Activated CD4-positive, alpha-beta T cell treated with anti-CD3 and anti-CD28 coated beads, Interleukin-2, amount 50 U/mL, for 1 hour (primary cell): ENCODE data around the gene BAZ2B.
"Not testable (repeated sequence)": the region's sequence is repeated elsewhere in the genome, so short reads cannot be mapped to it uniquely, and the experiment has no call there.

ENCODE experiments used
- DNase-seq: peaks from one replicate; pipeline ENCODE4 v3.0.0-alpha.2; 2020

BAZ2B gene

DNA sequence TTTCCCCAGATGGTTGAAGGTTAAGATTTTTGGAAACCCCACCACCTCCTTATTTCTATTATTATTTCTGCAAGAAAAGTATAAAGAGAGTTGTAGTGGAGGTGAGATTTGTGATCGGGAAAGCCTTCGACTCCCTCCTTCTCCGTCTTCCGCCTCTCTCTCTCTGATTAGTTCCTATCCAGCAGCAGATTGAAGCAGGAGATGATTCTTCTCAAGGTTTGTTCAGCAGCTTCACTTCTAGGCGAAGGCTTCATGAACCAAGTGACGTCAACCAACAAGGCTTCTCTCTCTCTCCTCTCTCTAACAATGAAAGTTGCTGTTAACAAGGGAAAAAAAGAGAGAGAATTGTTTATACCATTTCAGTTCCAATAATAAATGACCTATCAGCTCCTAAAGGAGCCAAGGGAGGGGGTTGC is at the start of gene BAZ2B:
Gene BAZ2B, minus strand, starts transcription at position 263 of the 416 bp plus-strand sequence. CDS start 137,829 bp downstream, outside the sequence.
- no peak for DNase-seq

GRCh38 chr2:159661286-159661685 is 44.9 kb upstream of the BAZ2B start:
- no peak for DNase-seq

DNA sequence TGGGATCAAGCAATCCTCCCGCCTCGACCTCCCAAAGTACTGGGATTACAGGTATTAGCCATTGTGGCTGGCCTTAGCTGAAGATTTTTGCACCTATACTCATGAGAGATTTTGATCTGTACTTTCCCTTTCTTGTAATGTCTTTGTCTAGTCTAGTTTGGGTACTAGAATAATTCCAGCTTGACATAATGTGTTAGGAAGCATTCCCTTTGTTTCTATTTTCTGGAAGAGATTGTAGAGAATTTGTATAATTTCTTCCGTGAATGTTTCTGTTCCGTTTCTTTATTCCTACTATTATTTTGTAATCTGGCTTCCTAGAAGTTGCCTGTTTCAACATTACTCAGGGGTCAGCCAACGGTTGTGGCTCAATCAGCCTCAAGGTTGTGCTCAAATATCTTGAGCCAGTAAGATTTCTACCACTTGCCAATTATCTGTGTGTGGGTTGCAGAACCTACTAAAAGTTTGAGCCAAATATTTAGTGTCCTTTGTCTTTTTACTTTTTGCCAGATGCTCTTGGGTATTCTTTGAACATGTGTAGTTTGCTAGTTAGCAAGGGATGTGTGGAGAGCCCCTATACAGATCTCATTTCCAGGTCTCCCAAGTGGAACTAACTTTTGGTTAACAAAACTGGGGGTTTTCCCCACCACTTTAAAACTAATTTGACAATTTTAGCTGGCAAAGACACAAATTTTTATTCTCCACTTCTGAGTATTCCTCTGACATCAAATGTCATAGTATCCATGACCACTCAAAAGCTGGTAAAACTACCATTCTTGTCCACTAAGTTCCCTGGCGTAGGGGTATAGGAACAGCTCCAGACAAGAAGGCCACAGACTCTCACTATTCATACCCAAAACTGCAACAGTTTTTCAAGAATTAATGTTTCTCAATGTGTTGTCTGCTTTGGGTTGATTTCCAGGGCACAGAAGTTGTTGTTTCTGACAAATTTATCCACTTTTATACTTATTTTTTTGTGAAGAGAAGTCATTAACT is 42.8 kb upstream of the BAZ2B start:
- DNase-seq = no peak

GRCh38 chr2:159653962-159654361 is 37.6 kb upstream of the BAZ2B start:
- no peak for DNase-seq

DNA sequence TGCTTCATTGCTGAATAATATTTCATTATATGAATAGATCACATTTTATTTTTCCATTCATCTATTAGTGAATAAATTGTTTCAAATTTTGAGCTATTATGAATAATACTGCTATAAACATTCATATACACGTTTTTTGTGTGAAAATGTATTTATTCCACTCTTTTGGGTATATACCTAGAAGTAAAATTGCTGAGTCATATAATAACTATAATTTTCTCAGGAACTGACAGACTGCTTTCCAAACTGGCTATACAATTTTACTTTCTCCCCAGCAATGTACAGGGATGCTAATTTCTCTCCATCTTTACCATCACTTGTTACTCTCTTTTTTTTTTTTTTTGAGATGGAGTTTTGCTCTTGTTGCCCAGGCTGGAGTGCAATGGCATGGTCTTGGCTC is 35.5 kb upstream of the BAZ2B start:
- no peak for DNase-seq

DNA sequence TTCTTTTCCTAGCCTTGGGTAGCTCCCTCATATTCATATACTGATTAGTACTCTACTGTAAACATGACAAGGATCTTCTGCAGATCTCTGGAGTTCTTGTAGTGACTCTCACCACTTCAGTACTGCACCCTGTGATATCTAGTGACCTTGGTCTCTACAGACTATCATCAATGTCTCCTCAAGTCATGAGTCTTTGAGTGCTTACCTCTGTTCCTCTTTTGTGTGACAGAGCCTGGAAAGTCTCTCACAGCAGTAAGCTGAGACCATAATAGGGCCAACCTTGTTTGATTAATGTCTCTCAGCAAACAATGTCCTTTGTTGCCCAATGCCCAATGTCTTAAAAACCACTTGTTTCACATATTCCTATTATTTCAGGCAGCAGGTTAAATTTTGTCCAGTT is 34.2 kb upstream of the BAZ2B start:
- no peak for DNase-seq

GRCh38 chr2:159648643-159649042 is 32.3 kb upstream of the BAZ2B start:
- DNase-seq = no peak

DNA sequence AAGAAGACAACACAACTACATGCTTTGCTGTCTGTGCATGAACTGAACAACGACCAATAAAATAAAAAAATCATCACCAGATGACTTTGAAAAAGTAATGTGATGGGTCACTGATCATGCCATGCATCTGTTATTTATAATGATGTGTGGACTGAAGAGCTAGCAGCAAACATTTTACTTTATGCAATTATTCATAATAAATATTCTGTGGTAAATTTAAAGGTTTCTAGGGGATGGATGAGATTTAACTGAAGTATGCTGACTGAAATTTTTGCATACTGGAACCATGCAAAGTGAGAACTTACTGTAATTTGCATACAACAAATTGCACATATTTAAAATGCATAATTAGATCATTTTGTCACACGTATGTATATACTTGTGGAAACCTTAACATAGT is 31.3 kb upstream of the BAZ2B start:
- DNase-seq = no peak

GRCh38 chr2:159640176-159640575 is 23.8 kb upstream of the BAZ2B start:
- DNase-seq = no peak

GRCh38 chr2:159639712-159640111 is 23.4 kb upstream of the BAZ2B start:
- no peak for DNase-seq

GRCh38 chr2:159639071-159639470 is 22.7 kb upstream of the BAZ2B start:
- no peak for DNase-seq

- DNase-seq = no peak
These were observed 21.7 kb upstream of the BAZ2B start for GRCh38 chr2:159637988-159638501.

DNA sequence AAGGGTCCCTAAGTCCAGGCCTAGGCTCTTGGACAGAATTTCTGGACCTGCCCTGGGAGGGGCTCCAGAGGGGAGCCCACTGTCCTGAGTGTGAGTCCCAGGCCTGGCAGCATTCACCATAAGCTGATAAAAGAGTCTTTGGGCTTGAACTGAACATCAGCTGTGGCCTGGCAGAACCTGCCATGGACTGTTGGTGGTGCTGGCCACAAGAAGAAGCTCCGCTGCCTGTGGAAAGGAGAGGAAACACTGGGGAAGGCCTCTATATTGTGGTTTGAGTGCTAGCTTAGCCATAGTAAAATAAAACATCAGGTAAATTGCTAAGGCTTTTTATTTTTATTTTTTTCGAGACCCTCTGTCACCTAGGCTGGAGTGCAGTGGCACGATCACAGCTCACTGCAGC is 20.9 kb upstream of the BAZ2B start:
- DNase-seq = no peak

DNA sequence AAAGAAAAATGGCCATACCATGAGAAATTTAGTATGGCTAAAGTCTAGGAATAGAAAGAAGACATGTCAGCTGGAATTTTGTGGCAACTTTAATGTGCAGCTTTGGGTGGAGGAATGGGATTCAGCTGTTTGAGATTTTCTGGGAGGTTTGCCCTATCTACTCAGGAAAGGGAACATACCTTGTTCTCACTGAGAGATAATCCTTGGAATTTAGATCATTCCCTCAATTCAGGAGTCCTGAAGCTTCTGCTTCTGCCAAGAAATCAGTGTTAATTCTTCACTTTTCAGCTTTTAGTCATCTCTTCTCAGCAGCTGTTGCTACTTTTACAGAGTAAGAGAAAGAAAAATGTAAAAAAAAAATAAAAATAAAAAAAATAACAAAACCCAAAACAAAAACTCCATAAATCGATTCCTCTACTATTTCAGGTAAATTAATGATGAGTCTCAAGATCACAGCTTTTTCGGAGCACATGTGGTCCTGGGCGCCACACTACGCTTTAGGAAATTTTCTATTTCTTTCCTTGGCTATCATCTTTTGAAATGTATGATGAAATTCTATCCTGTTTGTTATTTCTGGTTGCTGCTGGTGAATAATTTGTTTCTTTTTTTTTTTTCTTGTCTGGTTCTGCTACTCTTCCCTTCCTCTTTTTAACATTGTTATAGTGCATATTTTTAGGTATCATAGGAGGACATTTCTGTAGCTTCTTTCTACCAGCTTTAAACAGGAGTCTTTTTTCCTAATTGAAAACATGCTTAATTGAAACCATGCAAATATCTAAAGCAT is 18.9 kb upstream of the BAZ2B start:
- DNase-seq = no peak

GRCh38 chr2:159633219-159633618 is 16.9 kb upstream of the BAZ2B start:
- DNase-seq = no peak

DNA sequence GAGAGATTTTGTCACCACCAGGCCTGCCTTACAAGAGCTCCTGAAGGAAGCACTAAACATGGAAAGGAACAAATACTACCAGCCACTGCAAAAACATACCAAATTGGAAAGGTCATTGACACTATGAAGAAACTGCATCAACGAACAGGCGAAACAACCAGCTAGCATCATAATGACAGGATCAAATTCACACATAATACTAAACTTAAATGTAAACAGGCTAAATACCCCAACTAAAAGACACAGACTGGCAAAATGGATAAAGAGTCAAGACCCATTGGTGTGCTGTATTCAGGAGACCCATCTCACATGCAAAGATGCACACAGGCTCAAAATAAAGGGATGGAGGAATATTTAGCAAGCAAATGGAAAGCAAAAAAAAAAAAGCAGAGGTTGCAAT is 9.3 kb upstream of the BAZ2B start:
- DNase-seq = not testable (repeated sequence)

- no peak for DNase-seq
These were observed 7.1 kb upstream of the BAZ2B start for GRCh38 chr2:159623436-159623835.

GRCh38 chr2:159622966-159623365 is 6.6 kb upstream of the BAZ2B start:
- no peak for DNase-seq

GRCh38 chr2:159620796-159621195 is 4.4 kb upstream of the BAZ2B start:
- DNase-seq = no peak

GRCh38 chr2:159617646-159618045 is 1.3 kb upstream of the BAZ2B start:
- no peak for DNase-seq

GRCh38 chr2:159617100-159617499 is 752 bp upstream of the BAZ2B start:
- DNase-seq = no peak

- DNase-seq = peak; percentile 23
These were observed 722 bp downstream of the BAZ2B start for GRCh38 chr2:159615367-159616285.
